Common myeloid progenitor, CD34-positive (primary cell): ENCODE results near the gene ABLIM2.

ENCODE experiments used
- CTCF ChIA-PET: fragments of 350-600 bp; sonication (Branson Sonifier 250); formaldehyde crosslinking; loops from one replicate; lab custom pipeline; 2021; ENCODE audit warnings: antibody characterized with exemption; lab: Charles Lee
- POLR2A ChIA-PET: fragments of 350-600 bp; sonication (Branson Sonifier 250); formaldehyde crosslinking; loops from one replicate; lab custom pipeline; 2021; ENCODE audit warnings: antibody characterized with exemption; lab: Charles Lee
- DNase-seq, 3 donors: peaks; one replicate each; pipeline versions ENCODE4 v3.0.0 to v3.0.0-alpha.2; 2013
- H3K27ac ChIP-seq, 2 experiments: 1 replicate in 1 of 2; 2 replicates in 1 of 2; pipeline ENCODE4 v1.7.0; 2013; ENCODE audit warnings: inconsistent platforms in 2 of 2, low read length in 2 of 2, mild to moderate bottlenecking in 2 of 2, low read depth in 1 of 2, moderate library complexity in 1 of 2; ENCODE audit not compliant: severe bottlenecking in 2 of 2, insufficient read depth in 1 of 2, poor library complexity in 1 of 2
- H3K27me3 ChIP-seq, 5 experiments: replicated peaks in 2 of 5; 1 replicate in 3 of 5; 2 replicates in 2 of 5; pipeline versions ENCODE4 v1.6.1 to v1.7.0; 2013; ENCODE audit warnings: low read length in 4 of 5, mild to moderate bottlenecking in 2 of 5, moderate library complexity in 2 of 5, inconsistent platforms in 1 of 5; ENCODE audit not compliant: insufficient read depth in 5 of 5, control insufficient read depth in 4 of 5
- H3K36me3 ChIP-seq, 4 experiments: 1 replicate in 2 of 4; 2 replicates in 2 of 4; pipeline versions ENCODE4 v1.6.1 to v1.7.0; 2013; ENCODE audit warnings: low read length in 3 of 4, control low read depth in 1 of 4, mild to moderate bottlenecking in 1 of 4; ENCODE audit not compliant: control insufficient read depth in 4 of 4, insufficient read depth in 4 of 4
- H3K4me1 ChIP-seq, 4 experiments: 1 replicate in 3 of 4; 2 replicates in 1 of 4; pipeline versions ENCODE4 v1.6.1 to v1.7.1; 2013; ENCODE audit warnings: low read length in 3 of 4, mild to moderate bottlenecking in 3 of 4, control low read depth in 1 of 4, inconsistent platforms in 1 of 4, moderate library complexity in 1 of 4; ENCODE audit not compliant: control insufficient read depth in 4 of 4, insufficient read depth in 4 of 4; ENCODE audit errors: control extremely low read depth in 1 of 4
- H3K4me3 ChIP-seq, 7 experiments: 1 replicate in 4 of 7; 2 replicates in 3 of 7; pipeline versions ENCODE4 v1.5.1 to v1.7.0; 2013; ENCODE audit warnings: mild to moderate bottlenecking in 7 of 7, low read length in 6 of 7, moderate library complexity in 6 of 7, inconsistent platforms in 2 of 7, low read depth in 2 of 7, control low read depth in 1 of 7; ENCODE audit not compliant: insufficient read depth in 4 of 7, control insufficient read depth in 1 of 7; ENCODE audit errors: extremely low read depth in 1 of 7
- H3K9me3 ChIP-seq, 5 experiments: 1 replicate in 4 of 5; 2 replicates in 1 of 5; pipeline versions ENCODE4 v1.6.1 to v1.7.1; 2013; ENCODE audit warnings: low read length in 4 of 5, mild to moderate bottlenecking in 2 of 5, inconsistent platforms in 1 of 5, low read depth in 1 of 5, moderate library complexity in 1 of 5; ENCODE audit not compliant: control insufficient read depth in 4 of 5, insufficient read depth in 2 of 5; ENCODE audit errors: control extremely low read depth in 1 of 5
- WGBS: methylation state at CpG from one replicate; pipeline ENCODE4 v1.1.5; 2013; ENCODE audit not compliant: insufficient coverage; 5-methylcytosine and 5-hydroxymethylcytosine counted together

ABLIM2 gene

GRCh38 chr4:8088966-8089491, 69.6 kb downstream of the ABLIM2 start:
- no peaks in the 10 kb centered on the region for H3K4me1 ChIP-seq
- WGBS = 97% methylated on average over 12 of the region's 12 CpGs
- H3K36me3 ChIP-seq = no peaks in the 10 kb centered on the region
- peaks cover 2 to 24% (median 10%) of the 10 kb centered on the region in 5 experiments for H3K9me3 ChIP-seq
- H3K27me3 ChIP-seq = peaks cover 0 to 42% (median 8%) of the 10 kb centered on the region in 5 experiments
- DNase-seq = no peak
- CTCF ChIA-PET = no interaction called here
- POLR2A ChIA-PET = no interaction called here
- H3K27ac ChIP-seq = no peak overlapping the region
- no peak overlapping the region for H3K4me3 ChIP-seq

GRCh38 chr4:8087921-8088495, 70.6 kb downstream of the ABLIM2 start:
- no peak overlapping the region for H3K27ac ChIP-seq
- POLR2A ChIA-PET = no interaction called here
- H3K36me3 ChIP-seq = no peaks in the 10 kb centered on the region
- peaks cover 0 to 16% (median 12%) of the 10 kb centered on the region in 5 experiments for H3K9me3 ChIP-seq
- peaks cover 0 to 52% (median 11%) of the 10 kb centered on the region in 5 experiments for H3K27me3 ChIP-seq
- no peaks in the 10 kb centered on the region for H3K4me1 ChIP-seq
- H3K4me3 ChIP-seq = no peak overlapping the region
- no peak for DNase-seq
- CTCF ChIA-PET = no interaction called here
- 79% methylated on average over 8 of the region's 18 CpGs for WGBS

GRCh38 chr4:8086783-8087445, 71.7 kb downstream of the ABLIM2 start:
- POLR2A ChIA-PET = no interaction called here
- peaks cover 0 to 63% (median 11%) of the 10 kb centered on the region in 5 experiments for H3K27me3 ChIP-seq

GRCh38 chr4:8085491-8086117, 73.0 kb downstream of the ABLIM2 start:
- Histone ChIP-seq H3K27me3 (peaks cover 0 to 76% (median 12%) of the 10 kb centered on the region in 5 experiments), H3K27ac (no peak overlapping the region), H3K4me3 (no peak overlapping the region), H3K9me3 (peaks cover 0 to 10% (median 7%) of the 10 kb centered on the region in 5 experiments), H3K36me3 (no peaks in the 10 kb centered on the region), H3K4me1 (no peaks in the 10 kb centered on the region)
- CTCF ChIA-PET = no interaction called here
- POLR2A ChIA-PET = no interaction called here
- WGBS = 96% methylated on average over 18 of the region's 22 CpGs
- no peak for DNase-seq

More at GRCh38 chr4:8086783-8087445, 71.7 kb downstream of the ABLIM2 start:
- CTCF ChIA-PET = no interaction called here
- 79% methylated on average over 11 of the region's 14 CpGs for WGBS
- DNase-seq = no peak
- Histone ChIP-seq H3K4me1 (no peaks in the 10 kb centered on the region), H3K27ac (no peak overlapping the region), H3K4me3 (no peak overlapping the region), H3K9me3 (peaks cover 0 to 10% (median 7%) of the 10 kb centered on the region in 5 experiments), H3K36me3 (no peaks in the 10 kb centered on the region)

GRCh38 chr4:8084712-8085490, 73.7 kb downstream of the ABLIM2 start:
- Histone ChIP-seq H3K27ac (no peak overlapping the region), H3K36me3 (no peaks in the 10 kb centered on the region), H3K27me3 (peaks cover 0 to 82% (median 12%) of the 10 kb centered on the region in 5 experiments), H3K9me3 (peaks cover 0 to 10% (median 7%) of the 10 kb centered on the region in 5 experiments), H3K4me1 (no peaks in the 10 kb centered on the region), H3K4me3 (no peak overlapping the region)
- 92% methylated on average over 24 of the region's 27 CpGs for WGBS
- POLR2A ChIA-PET = no interaction called here
- CTCF ChIA-PET = no interaction called here
- DNase-seq = no peak

- H3K27ac ChIP-seq = no peak overlapping the region
- ChIA-PET CTCF (no interaction called here), POLR2A (no interaction called here)
- peaks cover 0 to 10% (median 7%) of the 10 kb centered on the region in 5 experiments for H3K9me3 ChIP-seq
- H3K36me3 ChIP-seq = no peaks in the 10 kb centered on the region
- H3K4me1 ChIP-seq = peaks cover 0 to 6% (median 3%) of the 10 kb centered on the region in 4 experiments
- no peak for DNase-seq
- H3K4me3 ChIP-seq = no peak overlapping the region
- H3K27me3 ChIP-seq = peaks cover 0 to 85% (median 12%) of the 10 kb centered on the region in 5 experiments
- WGBS = 95% methylated on average over 15 of the region's 17 CpGs
These were observed 74.5 kb downstream of the ABLIM2 start for GRCh38 chr4:8084031-8084660.
